OCI-LY3 (cell line): Measurements from ENCODE around the gene MGME1.

Experiments used
- CTCF ChIP-seq: fragments of 200-600, 300-600 bp; sonication (generic); IDR thresholded peaks from 2 replicates; pipeline ENCODE4 v1.5.1; 2014; ENCODE audit warnings: antibody characterized with exemption, low read length, low read depth
- EZH2phosphoT487 ChIP-seq: fragments of 200-600 bp; shearing (Covaris generic); IDR thresholded peaks from 2 replicates; pipeline ENCODE4 v1.6.1; 2018; ENCODE audit warnings: antibody characterized with exemption, mixed run types, low read depth

- TF ChIP-seq CTCF (no peak), EZH2phosphoT487 (no peak)
These were observed 62.2 kb downstream of the MGME1 start for GRCh38 chr20:18031050-18031449.
